Measurements from ENCODE around the gene TMEM138. TPM values are rescaled to one million over a fixed set of nuclear protein-coding genes. Genes with fewer than 3 reads are reported as not detected.
A peak's percentile ranks its signal among the peaks of the same experiment; 100 is the strongest.

TMEM138 gene
- total and polyA plus RNA-seq, 2 of the 13 experiments (the other 11 are each of a cell fraction or from before 2014, with no cell fraction given): 43.5 to 61.0 TPM

DNA sequence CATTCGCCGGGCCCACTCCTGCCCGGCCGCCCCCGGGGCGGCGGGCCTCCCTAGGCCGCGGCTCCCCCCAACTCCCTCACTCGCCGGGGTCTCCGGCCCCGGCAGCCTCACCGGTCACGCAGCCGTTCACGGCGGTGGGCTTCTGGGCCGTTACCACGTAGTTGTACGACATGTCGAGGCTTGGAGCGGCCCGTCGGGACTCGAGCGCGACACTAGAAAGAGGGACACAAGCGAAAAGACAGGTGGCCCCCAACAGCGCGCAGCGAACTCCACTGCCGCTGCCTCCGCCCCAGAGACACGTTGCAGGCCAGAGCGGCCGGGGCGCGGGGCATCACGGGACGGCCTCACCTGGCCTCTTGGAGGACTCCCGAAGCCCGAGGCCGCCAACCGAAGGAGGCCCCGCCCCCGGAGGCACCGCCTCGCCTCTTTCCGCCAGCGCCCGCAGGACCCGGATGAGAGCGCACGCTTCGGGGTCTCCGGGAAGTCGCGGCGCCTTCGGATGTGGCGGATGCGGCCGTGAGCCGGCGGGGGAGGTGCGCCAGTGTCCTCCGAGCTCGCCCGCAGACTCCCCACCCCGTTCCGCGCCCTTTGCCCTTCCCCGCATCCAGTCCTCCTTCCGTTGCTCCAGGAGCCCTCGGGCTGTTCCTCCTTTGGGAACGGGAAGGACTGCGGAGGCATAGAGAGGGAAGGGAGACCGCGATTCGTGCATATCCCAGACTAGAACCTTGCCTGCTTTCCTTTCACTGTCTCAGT is 29.2 kb upstream of the TMEM138 start, which contains the start of the genes DDB1 and TKFC (continued):
- TF ChIP-seq, protein P1, sequence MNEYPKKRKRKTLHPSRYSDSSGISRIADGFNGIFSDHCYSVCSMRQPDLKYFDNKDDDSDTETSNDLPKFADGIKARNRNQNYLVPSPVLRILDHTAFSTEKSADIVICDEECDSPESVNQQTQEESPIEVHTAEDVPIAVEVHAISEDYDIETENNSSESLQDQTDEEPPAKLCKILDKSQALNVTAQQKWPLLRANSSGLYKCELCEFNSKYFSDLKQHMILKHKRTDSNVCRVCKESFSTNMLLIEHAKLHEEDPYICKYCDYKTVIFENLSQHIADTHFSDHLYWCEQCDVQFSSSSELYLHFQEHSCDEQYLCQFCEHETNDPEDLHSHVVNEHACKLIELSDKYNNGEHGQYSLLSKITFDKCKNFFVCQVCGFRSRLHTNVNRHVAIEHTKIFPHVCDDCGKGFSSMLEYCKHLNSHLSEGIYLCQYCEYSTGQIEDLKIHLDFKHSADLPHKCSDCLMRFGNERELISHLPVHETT (CRISPR knock-in tag; conservative IDR thresholded peaks at IDR 0.05): peak; percentile 88
- TF ChIP-seq NFYB (CRISPR knock-in tag; IDR thresholded peaks at IDR 0.05) (peak; percentile 65), ZNF598 (CRISPR knock-in tag; IDR thresholded peaks at IDR 0.05; ENCODE audit: borderline replicate concordance) (peak; percentile 65; the same call in 1 of the 2 replicates), CCAR2 (optimal IDR thresholded peaks at IDR 0.05; ENCODE audit: low read depth, low read length) (no peak), ZNF737 (CRISPR knock-in tag; IDR thresholded peaks at IDR 0.05; ENCODE audit: borderline replicate concordance) (no peak; the same call in 1 of the 2 replicates), NR2F1 (CRISPR knock-in tag; IDR thresholded peaks at IDR 0.05) (peak in 1 of 2 experiments; percentile 38; a peak in 2 of 4 replicates), NR2F2 (IDR thresholded peaks at IDR 0.05; ENCODE audit: borderline replicate concordance, low read depth) (no peak), MLLT10 (CRISPR knock-in tag; IDR thresholded peaks at IDR 0.05) (no peak), CEBPB (IDR thresholded peaks at IDR 0.05; ENCODE audit: borderline replicate concordance, low read depth, low read length) (no peak), HNRNPK (IDR thresholded peaks at IDR 0.05; ENCODE audit: low read depth, low read length, poor library complexity, severe bottlenecking) (peak; percentile 89), SATB2 (CRISPR knock-in tag; IDR thresholded peaks at IDR 0.05) (no peak), TIGD3 (CRISPR knock-in tag; IDR thresholded peaks at IDR 0.05; ENCODE audit: borderline replicate concordance) (peak; percentile 68; the same call in 1 of the 2 replicates), ZFP36L2 (CRISPR knock-in tag; IDR thresholded peaks at IDR 0.05) (no peak), KMT2B (CRISPR knock-in tag; IDR thresholded peaks at IDR 0.05) (peak; percentile 93), MIER2 (CRISPR knock-in tag; IDR thresholded peaks at IDR 0.05) (no peak)
- TF ChIP-seq, protein P2, sequence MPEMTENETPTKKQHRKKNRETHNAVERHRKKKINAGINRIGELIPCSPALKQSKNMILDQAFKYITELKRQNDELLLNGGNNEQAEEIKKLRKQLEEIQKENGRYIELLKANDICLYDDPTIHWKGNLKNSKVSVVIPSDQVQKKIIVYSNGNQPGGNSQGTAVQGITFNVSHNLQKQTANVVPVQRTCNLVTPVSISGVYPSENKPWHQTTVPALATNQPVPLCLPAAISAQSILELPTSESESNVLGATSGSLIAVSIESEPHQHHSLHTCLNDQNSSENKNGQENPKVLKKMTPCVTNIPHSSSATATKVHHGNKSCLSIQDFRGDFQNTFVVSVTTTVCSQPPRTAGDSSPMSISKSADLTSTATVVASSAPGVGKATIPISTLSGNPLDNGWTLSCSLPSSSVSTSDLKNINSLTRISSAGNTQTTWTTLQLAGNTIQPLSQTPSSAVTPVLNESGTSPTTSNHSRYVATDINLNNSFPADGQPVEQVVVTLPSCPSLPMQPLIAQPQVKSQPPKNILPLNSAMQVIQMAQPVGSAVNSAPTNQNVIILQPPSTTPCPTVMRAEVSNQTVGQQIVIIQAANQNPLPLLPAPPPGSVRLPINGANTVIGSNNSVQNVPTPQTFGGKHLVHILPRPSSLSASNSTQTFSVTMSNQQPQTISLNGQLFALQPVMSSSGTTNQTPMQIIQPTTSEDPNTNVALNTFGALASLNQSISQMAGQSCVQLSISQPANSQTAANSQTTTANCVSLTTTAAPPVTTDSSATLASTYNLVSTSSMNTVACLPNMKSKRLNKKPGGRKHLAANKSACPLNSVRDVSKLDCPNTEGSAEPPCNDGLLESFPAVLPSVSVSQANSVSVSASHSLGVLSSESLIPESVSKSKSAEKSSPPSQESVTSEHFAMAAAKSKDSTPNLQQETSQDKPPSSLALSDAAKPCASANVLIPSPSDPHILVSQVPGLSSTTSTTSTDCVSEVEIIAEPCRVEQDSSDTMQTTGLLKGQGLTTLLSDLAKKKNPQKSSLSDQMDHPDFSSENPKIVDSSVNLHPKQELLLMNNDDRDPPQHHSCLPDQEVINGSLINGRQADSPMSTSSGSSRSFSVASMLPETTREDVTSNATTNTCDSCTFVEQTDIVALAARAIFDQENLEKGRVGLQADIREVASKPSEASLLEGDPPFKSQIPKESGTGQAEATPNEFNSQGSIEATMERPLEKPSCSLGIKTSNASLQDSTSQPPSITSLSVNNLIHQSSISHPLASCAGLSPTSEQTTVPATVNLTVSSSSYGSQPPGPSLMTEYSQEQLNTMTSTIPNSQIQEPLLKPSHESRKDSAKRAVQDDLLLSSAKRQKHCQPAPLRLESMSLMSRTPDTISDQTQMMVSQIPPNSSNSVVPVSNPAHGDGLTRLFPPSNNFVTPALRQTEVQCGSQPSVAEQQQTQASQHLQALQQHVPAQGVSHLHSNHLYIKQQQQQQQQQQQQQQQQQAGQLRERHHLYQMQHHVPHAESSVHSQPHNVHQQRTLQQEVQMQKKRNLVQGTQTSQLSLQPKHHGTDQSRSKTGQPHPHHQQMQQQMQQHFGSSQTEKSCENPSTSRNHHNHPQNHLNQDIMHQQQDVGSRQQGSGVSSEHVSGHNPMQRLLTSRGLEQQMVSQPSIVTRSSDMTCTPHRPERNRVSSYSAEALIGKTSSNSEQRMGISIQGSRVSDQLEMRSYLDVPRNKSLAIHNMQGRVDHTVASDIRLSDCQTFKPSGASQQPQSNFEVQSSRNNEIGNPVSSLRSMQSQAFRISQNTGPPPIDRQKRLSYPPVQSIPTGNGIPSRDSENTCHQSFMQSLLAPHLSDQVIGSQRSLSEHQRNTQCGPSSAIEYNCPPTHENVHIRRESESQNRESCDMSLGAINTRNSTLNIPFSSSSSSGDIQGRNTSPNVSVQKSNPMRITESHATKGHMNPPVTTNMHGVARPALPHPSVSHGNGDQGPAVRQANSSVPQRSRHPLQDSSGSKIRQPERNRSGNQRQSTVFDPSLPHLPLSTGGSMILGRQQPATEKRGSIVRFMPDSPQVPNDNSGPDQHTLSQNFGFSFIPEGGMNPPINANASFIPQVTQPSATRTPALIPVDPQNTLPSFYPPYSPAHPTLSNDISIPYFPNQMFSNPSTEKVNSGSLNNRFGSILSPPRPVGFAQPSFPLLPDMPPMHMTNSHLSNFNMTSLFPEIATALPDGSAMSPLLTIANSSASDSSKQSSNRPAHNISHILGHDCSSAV (CRISPR knock-in tag; IDR thresholded peaks at IDR 0.05; ENCODE audit: borderline replicate concordance): no peak
- TF ChIP-seq, protein P3, sequence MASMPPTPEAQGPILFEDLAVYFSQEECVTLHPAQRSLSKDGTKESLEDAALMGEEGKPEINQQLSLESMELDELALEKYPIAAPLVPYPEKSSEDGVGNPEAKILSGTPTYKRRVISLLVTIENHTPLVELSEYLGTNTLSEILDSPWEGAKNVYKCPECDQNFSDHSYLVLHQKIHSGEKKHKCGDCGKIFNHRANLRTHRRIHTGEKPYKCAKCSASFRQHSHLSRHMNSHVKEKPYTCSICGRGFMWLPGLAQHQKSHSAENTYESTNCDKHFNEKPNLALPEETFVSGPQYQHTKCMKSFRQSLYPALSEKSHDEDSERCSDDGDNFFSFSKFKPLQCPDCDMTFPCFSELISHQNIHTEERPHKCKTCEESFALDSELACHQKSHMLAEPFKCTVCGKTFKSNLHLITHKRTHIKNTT (CRISPR knock-in tag; IDR thresholded peaks at IDR 0.05): no peak
